ENCODE data around the gene SGTA. TPM values are rescaled to one million over a fixed set of nuclear protein-coding genes. Genes with fewer than 3 reads are reported as not detected.

Gene SGTA
- total and polyA plus RNA-seq, 2 of the 13 experiments (the other 11 are each of a cell fraction or from before 2014, with no cell fraction given): 43.9 to 47.4 TPM

DNA sequence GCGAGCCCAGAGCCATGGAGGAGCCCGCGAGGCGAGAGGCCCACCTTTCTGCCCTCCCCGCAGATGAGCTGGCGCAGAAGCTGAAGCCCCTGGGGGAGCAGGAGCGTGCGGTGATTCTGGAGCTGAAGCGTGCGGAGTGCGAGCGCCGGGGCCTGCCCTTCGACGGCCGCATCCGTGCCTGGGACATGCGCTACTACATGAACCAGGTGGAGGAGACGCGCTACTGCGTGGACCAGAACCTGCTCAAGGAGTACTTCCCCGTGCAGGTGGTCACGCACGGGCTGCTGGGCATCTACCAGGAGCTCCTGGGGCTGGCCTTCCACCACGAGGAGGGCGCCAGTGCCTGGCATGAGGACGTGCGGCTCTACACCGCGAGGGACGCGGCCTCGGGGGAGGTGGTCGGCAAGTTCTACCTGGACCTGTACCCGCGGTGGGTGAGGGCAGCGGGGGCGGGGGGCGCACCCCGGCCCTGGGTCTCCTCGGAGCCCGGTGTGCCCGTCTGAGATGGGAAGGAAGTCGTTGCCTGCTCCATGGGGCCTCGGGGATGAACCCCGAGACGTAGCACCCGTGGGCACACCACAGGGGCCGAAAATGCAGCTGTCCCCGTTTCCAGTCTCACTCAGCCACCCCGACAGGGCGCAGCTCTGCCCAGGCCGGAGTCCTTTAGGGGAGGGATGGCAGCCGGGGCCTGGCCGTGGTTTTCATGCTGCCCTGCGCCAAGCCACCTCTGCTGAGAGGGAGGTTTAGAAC lies 24.5 kb upstream of the SGTA start (continued):
- TF ChIP-seq, protein P1, sequence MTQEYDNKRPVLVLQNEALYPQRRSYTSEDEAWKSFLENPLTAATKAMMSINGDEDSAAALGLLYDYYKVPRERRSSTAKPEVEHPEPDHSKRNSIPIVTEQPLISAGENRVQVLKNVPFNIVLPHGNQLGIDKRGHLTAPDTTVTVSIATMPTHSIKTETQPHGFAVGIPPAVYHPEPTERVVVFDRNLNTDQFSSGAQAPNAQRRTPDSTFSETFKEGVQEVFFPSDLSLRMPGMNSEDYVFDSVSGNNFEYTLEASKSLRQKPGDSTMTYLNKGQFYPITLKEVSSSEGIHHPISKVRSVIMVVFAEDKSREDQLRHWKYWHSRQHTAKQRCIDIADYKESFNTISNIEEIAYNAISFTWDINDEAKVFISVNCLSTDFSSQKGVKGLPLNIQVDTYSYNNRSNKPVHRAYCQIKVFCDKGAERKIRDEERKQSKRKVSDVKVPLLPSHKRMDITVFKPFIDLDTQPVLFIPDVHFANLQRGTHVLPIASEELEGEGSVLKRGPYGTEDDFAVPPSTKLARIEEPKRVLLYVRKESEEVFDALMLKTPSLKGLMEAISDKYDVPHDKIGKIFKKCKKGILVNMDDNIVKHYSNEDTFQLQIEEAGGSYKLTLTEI (CRISPR knock-in tag; conservative IDR thresholded peaks at IDR 0.05): no peak
- TF ChIP-seq NCOR1 (IDR thresholded peaks at IDR 0.05; ENCODE audit: borderline replicate concordance, low read length): no peak
- TF ChIP-seq YY1 (IDR thresholded peaks at IDR 0.05; ENCODE audit: insufficient read depth, insufficient replicate concordance, low read depth, low read length): no peak
- TF ChIP-seq ZNF704 (CRISPR knock-in tag; IDR thresholded peaks at IDR 0.05; ENCODE audit: borderline replicate concordance): no peak
- no peak for TF ChIP-seq ZNF839 (CRISPR knock-in tag; IDR thresholded peaks at IDR 0.05; ENCODE audit: borderline replicate concordance)
- no peak for TF ChIP-seq ZSCAN21 (CRISPR knock-in tag; IDR thresholded peaks at IDR 0.05; ENCODE audit: borderline replicate concordance)

GRCh38 chr19:2806736-2807378 lies 23.8 kb upstream of the SGTA start:
- peaks cover 21 to 56% of the 10 kb centered on the region in 2 experiments; a peak in 4 of 5 replicates for H3K36me3 ChIP-seq (replicated peaks in 1 of 2; ENCODE audit: control insufficient read depth in 1 of 2, insufficient read depth in 2 of 2, low read length in 2 of 2)
- no peaks in the 10 kb centered on the region for H3K9me3 ChIP-seq (ENCODE audit: low read length)
- intact Hi-C loops (cut with micrococcal nuclease; ENCODE audit: unreplicated experiment) (no loop called here), in situ Hi-C loops (cut with HindIII; ENCODE audit: extremely low pct_ligation_motif_present, low pct_unique_long_range_greater_than_20kb) (no loop called here)
- ChIA-PET CTCF (ENCODE audit: low intra/inter-chr PET ratio, low total read pairs) (no interaction called here), POLR2A (no interaction called here)
- H3K4me1 ChIP-seq (ENCODE audit: insufficient read depth, low read length): peaks cover 16% of the 10 kb centered on the region
- H2AFZ ChIP-seq (ENCODE audit: low read length): no peak overlapping the region
- BruUV-seq (replicated peaks): no TSS peak
- ATAC-seq (no peak), FAIRE-seq (no peak), DNase-seq (ENCODE audit: low spot score) (no peak)
- H3K4me2 ChIP-seq (ENCODE audit: low read depth, low read length): no peak overlapping the region
- no peak overlapping the region for H3K4me3 ChIP-seq (replicated peaks in 1 of 3; ENCODE audit: insufficient read depth in 1 of 3, low read depth in 2 of 3, low read length in 3 of 3)
- H3K9ac ChIP-seq (ENCODE audit: insufficient read depth, low read depth, low read length): no peak overlapping the region
- H3K27ac ChIP-seq (ENCODE audit: extremely low read length, insufficient read depth, low read length): no peak overlapping the region
- no peaks in the 10 kb centered on the region for H4K20me1 ChIP-seq (ENCODE audit: insufficient read depth, low read length)
- 98% methylated on average over 15 of the region's 34 CpGs for WGBS (ENCODE audit: low lambda C conversion rate)
- H3K27me3 ChIP-seq (ENCODE audit: control insufficient read depth in 1 of 2, insufficient read depth in 2 of 2, low read length in 2 of 2): no peaks in the 10 kb centered on the region
- no peaks in the 10 kb centered on the region for H3K79me2 ChIP-seq (ENCODE audit: insufficient read depth, low read length)
- TF ChIP-seq KAT7 (CRISPR knock-in tag; IDR thresholded peaks at IDR 0.05; ENCODE audit: borderline replicate concordance) (no peak), AKNA (CRISPR knock-in tag; IDR thresholded peaks at IDR 0.05; ENCODE audit: borderline replicate concordance) (no peak), PAWR (CRISPR knock-in tag; IDR thresholded peaks at IDR 0.05; ENCODE audit: borderline replicate concordance) (no peak), PHF20 (CRISPR knock-in tag; IDR thresholded peaks at IDR 0.05) (no peak), RAD51 (IDR thresholded peaks at IDR 0.05; ENCODE audit: borderline replicate concordance) (no peak), HNRNPL (IDR thresholded peaks at IDR 0.05; ENCODE audit: low read depth, low read length) (no peak), ZNF17 (CRISPR knock-in tag; IDR thresholded peaks at IDR 0.05) (no peak), KDM1A (CRISPR knock-in tag; IDR thresholded peaks at IDR 0.05) (no peak)

All from HepG2 (cell line).